ENCODE data around the gene HSPA4.
"Not testable (repeated sequence)": the region's sequence is repeated elsewhere in the genome, so short reads cannot be mapped to it uniquely, and the experiment has no call there.

The HSPA4 gene

DNA sequence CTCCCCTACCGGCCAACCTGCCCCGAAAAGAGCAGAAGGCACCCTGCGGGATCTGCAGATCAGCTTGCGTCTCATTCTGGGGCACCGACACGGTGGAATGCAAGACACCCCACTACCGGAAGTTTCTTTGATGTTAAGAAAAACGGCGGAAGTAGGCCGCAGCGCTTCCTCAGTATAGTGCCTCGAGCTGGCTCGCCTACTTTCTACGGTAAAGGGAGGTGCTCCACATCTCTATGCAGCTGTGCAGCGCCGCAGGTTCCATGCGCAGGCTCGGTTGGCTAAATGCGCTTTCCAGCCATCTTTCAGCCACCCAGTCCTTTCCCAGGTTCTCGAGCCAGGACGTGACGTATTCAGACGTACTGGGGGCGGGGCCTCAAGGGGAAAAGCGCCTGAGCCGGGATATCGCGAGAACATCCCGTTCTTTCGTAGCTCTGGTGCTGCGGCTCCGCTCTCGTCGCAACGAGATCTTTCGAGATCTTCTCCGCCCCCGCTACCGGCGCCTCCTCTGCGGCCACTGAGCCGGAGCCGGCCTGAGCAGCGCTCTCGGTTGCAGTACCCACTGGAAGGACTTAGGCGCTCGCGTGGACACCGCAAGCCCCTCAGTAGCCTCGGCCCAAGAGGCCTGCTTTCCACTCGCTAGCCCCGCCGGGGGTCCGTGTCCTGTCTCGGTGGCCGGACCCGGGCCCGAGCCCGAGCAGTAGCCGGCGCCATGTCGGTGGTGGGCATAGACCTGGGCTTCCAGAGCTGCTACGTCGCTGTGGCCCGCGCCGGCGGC, at the start of gene HSPA4:
Gene HSPA4, plus strand, starts transcription at position 472 of the 775 bp plus-strand sequence. Its CDS starts 238 bp downstream, at position 710.
- H3K36me3 Mint-ChIP-seq: peaks cover 52% of the 10 kb centered on the region
- peaks cover 33% of the 10 kb centered on the region for H3K4me1 Mint-ChIP-seq
- H3K9me3 Mint-ChIP-seq: no peaks in the 10 kb centered on the region
- H3K27ac Mint-ChIP-seq: peak within 1 kb of the TSS; percentile 99
- peak within 1 kb of the TSS; percentile 92 for H3K4me3 Mint-ChIP-seq
- ATAC-seq (peak; percentile 87), DNase-seq (ENCODE audit: low spot score in 2 of 2) (peak; percentile 94 to 98)

DNA sequence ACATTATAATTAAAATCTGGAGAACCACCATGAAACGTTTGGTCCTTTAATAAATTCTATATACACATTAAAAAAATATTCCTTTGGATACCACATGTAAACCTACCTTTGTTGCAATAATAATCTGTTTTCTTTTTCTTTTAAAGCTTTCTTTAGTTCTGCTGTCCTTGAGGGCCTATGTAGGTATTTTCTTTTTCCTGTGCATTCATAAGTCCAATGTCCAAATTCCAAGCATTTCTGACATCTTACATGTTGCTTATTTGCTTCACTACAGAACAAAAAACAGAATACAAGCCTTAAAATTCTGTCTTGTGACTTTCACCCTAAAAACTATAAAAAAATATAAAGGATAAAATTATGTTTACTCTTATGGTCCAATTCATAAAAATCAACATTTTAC, 45.2 kb upstream of the HSPA4 start:
- Mint-ChIP-seq H3K4me1 (no peaks in the 10 kb centered on the region), H3K27ac (no peak overlapping the region), H3K36me3 (peaks cover 79% of the 10 kb centered on the region), H3K9me3 (no peaks in the 10 kb centered on the region), H3K4me3 (no peak overlapping the region)
- ATAC-seq (no peak), DNase-seq (ENCODE audit: low spot score in 2 of 2) (no peak)

DNA sequence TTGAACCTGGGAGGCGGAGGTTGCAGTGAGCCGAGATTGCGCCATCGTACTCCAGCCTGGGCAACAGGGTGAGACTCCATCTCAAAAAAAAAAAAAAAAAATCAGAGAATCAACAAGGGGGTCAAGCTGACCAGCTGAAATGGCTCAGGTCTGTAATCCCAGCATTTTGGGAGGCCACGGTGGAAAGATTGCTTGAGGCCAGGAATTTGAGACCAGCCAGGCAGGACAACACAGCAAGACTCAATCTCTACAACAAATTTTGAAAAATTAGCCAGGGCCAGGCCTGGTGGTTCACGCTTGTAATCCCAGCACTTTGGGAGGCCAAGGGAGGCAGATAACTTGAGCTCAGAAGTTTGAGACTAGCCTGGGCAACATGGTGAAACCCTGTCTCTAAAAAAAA, 43.4 kb upstream of the HSPA4 start:
- H3K36me3 Mint-ChIP-seq: peaks cover 61% of the 10 kb centered on the region
- not testable (repeated sequence) for DNase-seq (ENCODE audit: low spot score in 2 of 2); H3K27ac Mint-ChIP-seq; H3K9me3 Mint-ChIP-seq; H3K4me3 Mint-ChIP-seq; H3K4me1 Mint-ChIP-seq; ATAC-seq

DNA sequence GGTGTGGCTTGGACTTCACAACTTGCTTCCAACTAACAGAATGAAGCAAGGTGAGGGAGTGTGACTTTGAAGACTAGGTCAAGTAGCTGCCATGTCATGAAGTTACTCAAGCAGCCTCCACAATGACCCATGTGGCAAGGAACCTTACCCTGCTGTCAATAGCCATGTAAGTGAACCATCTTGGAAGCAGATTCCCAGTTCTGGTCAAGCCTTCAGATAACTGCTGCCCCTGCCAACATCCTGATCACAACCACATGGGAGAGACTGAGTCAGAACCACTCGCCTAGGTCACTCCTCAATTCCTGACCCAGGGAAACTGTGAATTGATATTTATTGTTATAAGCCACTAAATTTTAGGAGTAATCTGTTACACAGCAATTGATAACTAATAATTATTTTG, 36.3 kb upstream of the HSPA4 start:
- Mint-ChIP-seq H3K27ac (no peak overlapping the region), H3K36me3 (peaks cover 42% of the 10 kb centered on the region), H3K4me1 (no peaks in the 10 kb centered on the region), H3K9me3 (no peaks in the 10 kb centered on the region), H3K4me3 (no peak overlapping the region)
- ATAC-seq (no peak), DNase-seq (ENCODE audit: low spot score in 2 of 2) (no peak)

DNA sequence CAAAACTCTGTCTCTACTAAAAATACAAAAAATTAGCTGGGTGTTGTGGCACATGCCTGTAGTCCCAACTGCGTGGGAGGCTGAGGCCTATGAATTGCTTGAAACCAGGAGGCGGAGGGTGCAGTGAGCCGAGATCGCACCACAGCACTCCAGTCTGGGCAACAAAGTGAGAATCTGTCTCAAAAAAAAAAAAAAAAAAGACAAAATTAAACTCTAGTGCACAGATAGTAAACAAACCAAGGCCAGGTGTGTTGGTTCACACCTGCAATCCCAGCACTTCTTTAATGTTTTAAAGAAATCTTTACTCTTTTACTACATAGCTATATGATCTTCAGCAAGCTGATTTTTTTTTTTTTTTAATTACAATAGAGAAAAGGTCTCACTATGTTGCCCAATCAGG, 33.8 kb upstream of the HSPA4 start:
- ATAC-seq: no peak
- H3K36me3 Mint-ChIP-seq: peaks cover 66% of the 10 kb centered on the region
- no peak for DNase-seq (ENCODE audit: low spot score in 2 of 2)

DNA sequence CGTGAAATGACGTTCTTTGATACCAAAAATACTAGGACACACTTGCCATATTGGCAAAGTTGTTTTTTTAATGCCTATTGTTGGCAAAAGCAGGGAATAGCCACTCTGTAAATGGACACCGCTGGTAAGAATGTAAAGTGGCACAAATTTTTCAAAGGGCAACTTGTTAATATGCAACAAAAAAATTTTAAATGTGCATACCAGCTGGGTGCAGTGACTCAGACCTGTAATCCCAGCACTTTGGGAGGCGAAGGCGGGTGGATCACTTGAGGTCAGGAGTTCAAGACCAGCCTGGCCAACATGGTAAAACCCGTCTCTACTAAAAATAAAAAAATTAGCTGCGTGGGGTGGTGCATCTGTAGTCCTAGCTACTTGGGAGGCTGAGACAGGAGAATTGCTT, 32.3 kb upstream of the HSPA4 start:
- not testable (repeated sequence) for ATAC-seq; H3K27ac Mint-ChIP-seq; H3K9me3 Mint-ChIP-seq; H3K4me1 Mint-ChIP-seq; DNase-seq (ENCODE audit: low spot score in 2 of 2); H3K4me3 Mint-ChIP-seq
- peaks cover 77% of the 10 kb centered on the region for H3K36me3 Mint-ChIP-seq

More for the DNA sequence above, 33.8 kb upstream of the HSPA4 start:
- Mint-ChIP-seq H3K4me1 (no peaks in the 10 kb centered on the region), H3K27ac (no peak overlapping the region), H3K4me3 (no peak overlapping the region), H3K9me3 (no peaks in the 10 kb centered on the region)

DNA sequence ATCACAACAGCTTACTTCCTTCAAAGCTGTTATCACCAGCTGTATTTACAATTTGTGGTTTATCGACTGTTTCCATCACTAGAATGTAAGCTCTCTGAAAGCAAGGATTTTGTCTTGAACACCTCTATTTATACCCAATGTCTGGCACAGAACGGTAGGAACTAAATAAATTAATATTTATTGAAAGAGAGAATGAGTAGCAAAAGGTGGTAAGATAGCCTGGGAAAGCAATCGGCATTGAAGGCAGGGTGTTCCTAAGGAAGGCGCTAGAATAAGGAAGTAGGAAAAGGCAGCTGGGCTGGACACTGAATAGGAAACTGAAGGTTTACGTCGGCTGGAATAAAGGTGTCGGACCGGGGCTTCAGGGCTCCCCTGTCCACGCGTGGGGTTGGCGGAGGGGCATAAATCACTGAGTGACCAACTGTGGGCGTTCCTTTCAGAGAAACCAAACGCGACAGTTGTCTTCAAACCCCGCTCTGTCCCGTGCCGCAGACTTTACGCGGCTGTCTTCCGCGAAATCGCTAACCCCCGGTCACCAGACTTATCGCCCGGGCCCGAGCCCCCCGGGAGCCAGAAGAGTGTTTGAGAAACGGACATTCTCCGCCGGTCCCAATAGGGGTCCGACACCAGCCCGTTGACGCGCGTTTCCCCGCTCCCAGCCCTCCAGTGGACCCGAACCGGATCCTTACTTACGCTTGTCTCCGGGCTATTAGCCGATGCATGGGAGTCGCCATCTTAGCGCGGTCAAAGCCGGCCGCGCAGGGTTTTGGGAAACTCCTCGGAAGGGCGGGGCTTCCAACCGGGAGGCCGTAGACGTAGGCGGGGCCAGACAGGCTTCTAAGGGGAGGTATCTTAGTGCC, 25.8 kb upstream of the HSPA4 start, which contains the start of gene ZCCHC10:
Gene ZCCHC10, minus strand, starts transcription at position 746 of the 860 bp plus-strand sequence. Its CDS starts 12 bp downstream, at position 734.
- Mint-ChIP-seq H3K4me1 (peaks cover 20% of the 10 kb centered on the region), H3K36me3 (peaks cover 41% of the 10 kb centered on the region), H3K27ac (peak within 1 kb of the TSS; percentile 95), H3K4me3 (peak within 1 kb of the TSS; percentile 90), H3K9me3 (no peaks in the 10 kb centered on the region)
- peak; percentile 82 to 95 for DNase-seq (ENCODE audit: low spot score in 2 of 2)
- peak; percentile 99 for ATAC-seq

DNA sequence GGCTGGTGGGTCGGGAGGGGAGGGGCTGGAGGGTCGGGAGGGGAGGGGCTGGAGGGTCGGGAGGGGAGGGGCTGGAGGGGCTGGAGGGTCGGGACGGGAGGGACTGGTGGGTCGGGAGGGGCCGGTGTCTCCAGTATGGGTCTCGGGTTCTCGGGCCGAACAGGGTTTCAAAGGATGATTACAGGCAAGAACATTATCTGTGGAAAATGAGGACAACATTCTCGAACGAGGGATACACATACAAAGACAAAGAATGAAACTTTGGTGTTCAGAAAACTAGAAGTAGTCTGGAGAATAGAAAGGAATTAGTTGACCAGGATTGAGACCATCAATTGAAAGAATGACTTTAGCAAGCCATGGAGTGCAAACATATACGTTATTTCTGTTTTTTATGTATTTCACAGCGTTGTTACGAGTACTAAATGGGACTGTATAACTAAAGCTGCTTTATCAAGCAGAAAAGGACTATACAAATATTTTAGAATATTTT, 25.1 kb upstream of the HSPA4 start:
- ATAC-seq (no peak), DNase-seq (ENCODE audit: low spot score in 2 of 2) (no peak)
- Mint-ChIP-seq H3K36me3 (peaks cover 34% of the 10 kb centered on the region), H3K4me1 (peaks cover 20% of the 10 kb centered on the region), H3K27ac (peak overlapping the region; percentile 95), H3K9me3 (no peaks in the 10 kb centered on the region), H3K4me3 (peak overlapping the region; percentile 90)

DNA sequence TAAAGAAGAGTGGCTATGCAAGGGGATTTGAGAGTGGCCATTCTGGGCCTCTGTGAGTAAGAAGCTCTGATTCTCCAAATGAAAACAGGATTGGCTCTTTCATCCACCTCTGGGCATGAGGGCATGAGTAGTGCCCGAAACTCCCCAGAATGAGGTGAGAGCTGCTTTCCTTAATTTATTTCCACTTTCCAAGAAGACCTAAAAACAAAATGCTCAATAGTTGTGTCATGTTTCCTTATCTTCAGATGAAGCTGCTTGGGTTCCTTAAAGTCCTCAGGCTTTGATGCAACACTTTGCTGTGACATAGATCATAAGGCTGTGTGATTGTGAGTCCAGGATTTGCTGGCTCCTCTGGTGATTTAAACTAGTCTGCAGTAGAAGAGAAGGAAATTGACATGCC, 22.4 kb upstream of the HSPA4 start:
- no peak overlapping the region for H3K27ac Mint-ChIP-seq

DNA sequence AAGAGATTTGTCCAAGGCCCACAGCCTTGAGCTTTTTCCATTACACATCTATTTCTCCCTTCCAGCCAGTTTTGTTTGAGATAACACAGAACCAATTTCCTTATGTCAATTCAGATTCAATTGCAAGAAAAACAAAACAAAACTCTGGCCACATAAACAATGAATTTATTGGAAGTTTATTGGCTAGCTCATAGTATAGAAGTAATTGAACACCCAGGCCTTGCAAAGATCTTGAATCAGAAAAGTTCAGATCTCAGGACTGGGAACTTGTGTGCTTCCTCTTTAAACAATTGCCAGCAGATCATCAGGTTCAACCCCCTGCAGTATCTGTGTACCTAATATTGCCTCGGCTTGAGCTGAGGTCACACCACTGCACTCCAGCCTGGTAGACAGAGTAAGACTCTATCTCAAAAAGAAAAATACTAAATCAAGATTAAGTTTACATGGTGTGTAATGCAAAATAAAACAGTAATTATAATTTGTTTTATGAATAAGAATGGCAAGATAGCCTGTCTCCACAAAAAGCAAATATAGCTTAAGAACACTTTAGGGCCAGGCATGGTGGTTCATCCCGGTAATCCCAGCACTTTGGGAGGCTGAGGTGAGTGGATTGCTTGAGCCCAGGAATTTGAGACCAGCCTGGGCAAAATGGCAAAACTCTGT, 21.3 kb upstream of the HSPA4 start:
- Mint-ChIP-seq H3K36me3 (peaks cover 8% of the 10 kb centered on the region), H3K9me3 (no peaks in the 10 kb centered on the region), H3K4me1 (peaks cover 11% of the 10 kb centered on the region), H3K27ac (no peak overlapping the region), H3K4me3 (no peak overlapping the region)
- ATAC-seq (no peak), DNase-seq (ENCODE audit: low spot score in 2 of 2) (no peak)

More for the DNA sequence above, 22.4 kb upstream of the HSPA4 start:
- Mint-ChIP-seq H3K4me3 (no peak overlapping the region), H3K4me1 (peaks cover 19% of the 10 kb centered on the region), H3K9me3 (no peaks in the 10 kb centered on the region), H3K36me3 (peaks cover 11% of the 10 kb centered on the region)
- ATAC-seq: no peak
- DNase-seq (ENCODE audit: low spot score in 2 of 2): no peak

DNA sequence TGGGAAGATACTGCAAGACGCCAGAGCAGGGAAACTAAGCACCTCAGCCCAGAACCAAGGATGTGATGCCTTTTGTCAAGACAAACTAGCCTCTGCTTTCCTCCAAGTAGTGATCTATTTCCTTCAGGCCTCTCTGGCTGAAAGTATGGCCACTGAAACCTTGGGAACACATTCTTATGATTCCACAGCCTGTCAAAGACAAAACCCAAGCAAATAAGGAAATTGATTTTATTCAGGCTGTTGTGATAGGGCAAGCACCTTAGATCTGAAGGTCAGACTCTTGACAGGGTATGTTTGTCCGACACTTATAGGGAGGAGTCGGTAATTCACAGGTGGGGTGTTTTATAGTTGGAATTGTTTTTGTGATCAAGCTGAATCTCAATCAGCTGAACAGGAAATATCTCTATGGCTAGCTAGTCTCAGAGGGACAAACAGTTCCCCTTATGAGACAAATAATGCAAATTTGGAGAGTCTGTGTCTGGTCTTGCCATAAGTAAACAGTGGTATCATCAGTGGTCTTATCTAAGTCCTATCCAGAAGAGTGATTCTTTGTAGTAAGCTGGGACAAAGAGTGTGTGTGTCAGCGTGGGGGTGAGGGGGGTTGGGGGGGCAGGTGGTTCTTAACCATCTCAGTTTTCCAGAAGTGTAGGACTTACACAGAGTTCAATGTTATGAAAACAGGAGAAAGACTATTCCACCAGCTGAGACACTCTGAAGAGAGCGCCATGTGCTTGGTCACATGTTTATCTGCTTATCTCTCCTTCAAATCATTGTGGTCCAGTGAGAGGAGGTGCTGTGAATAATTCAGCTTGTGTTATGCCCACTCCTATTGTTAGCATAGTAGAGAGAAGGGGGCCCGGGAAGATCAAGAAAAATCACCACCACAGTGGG, 18.7 kb upstream of the HSPA4 start:
- no peaks in the 10 kb centered on the region for H3K9me3 Mint-ChIP-seq
- no peak overlapping the region for H3K27ac Mint-ChIP-seq
- H3K4me3 Mint-ChIP-seq: no peak overlapping the region
- H3K36me3 Mint-ChIP-seq: no peaks in the 10 kb centered on the region
- peaks cover 7% of the 10 kb centered on the region for H3K4me1 Mint-ChIP-seq
- ATAC-seq (peak; percentile 71), DNase-seq (ENCODE audit: low spot score in 2 of 2) (no peak)

DNA sequence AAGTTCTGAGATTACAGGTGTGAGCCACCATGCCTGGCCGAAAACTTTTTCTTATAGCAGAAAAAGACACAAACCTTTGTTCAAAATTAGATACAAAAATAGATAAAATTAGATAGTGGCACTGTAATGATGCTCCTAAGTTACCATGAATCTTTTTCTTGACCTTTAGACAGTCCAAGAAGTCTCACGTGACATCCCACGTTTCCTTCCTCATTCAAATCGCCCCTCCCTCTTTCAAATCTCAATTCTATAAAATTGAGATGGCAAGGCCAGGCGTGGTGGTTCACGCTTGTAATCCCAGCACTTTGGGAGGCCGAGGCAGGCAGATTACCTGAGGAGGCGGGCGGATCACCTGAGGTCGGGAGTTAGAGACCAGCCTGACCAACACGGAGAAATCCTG, 17.7 kb upstream of the HSPA4 start:
- no peak overlapping the region for H3K27ac Mint-ChIP-seq
- no peak for ATAC-seq
- H3K4me3 Mint-ChIP-seq: no peak overlapping the region
- no peaks in the 10 kb centered on the region for H3K36me3 Mint-ChIP-seq
- DNase-seq (ENCODE audit: low spot score in 2 of 2): no peak
- no peaks in the 10 kb centered on the region for H3K9me3 Mint-ChIP-seq
- H3K4me1 Mint-ChIP-seq: peaks cover 7% of the 10 kb centered on the region

DNA sequence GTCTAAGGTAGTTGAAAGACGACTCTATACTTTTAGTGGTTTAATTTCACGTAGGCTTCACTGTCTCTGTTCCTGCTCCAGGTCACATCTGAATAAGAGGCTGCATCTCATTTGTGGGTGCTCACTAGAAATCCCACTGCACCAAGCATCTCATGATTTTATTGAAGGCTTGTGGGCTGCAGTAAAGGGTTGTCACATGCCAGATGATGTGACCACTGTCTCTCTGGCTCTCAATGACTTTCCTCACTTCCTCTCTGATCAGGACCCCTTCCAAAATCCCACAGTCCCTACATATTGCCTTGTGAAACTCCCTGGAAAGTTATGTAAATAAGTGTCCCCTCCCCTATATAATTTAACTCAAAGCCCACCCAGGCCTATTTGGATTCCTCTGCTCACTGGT, 16.6 kb upstream of the HSPA4 start:
- Mint-ChIP-seq H3K27ac (no peak overlapping the region), H3K4me1 (peaks cover 7% of the 10 kb centered on the region), H3K9me3 (no peaks in the 10 kb centered on the region), H3K4me3 (no peak overlapping the region), H3K36me3 (no peaks in the 10 kb centered on the region)
- ATAC-seq (no peak), DNase-seq (ENCODE audit: low spot score in 2 of 2) (no peak)

DNA sequence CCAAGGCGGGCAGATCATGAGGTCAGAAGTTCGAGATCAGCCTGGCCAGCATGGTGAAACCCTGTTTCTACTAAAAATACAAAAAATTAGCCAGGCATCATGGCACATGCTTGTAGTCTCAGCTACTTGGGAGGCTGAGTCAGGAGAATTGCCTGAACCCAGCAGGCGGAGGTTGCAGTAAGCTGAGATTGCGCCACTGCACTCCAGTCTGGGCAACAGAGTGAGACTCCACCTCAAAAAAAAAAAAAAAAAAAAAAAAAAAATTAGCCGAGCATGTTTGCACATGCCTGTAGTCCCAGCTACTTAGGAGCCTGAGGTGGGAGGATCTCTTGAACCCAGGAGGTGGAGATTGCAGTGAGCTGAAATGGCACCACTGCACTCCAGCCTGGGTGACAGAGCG, 15.1 kb upstream of the HSPA4 start:
- H3K9me3 Mint-ChIP-seq; ATAC-seq; H3K36me3 Mint-ChIP-seq; DNase-seq (ENCODE audit: low spot score in 2 of 2); H3K27ac Mint-ChIP-seq; H3K4me3 Mint-ChIP-seq; H3K4me1 Mint-ChIP-seq: not testable (repeated sequence)

Measured in stimulated activated effector memory CD8-positive, alpha-beta T cell treated with anti-CD3 and anti-CD28 coated beads, Interleukin-12 subunit alpha, Interleukin-12 subunit beta, amount 100 ng/mL, for 72 hours (primary cell).